Mammary microvascular endothelial cell (primary cell): ENCODE measurements around the gene PLEKHG4B. TPM values are rescaled to one million over a fixed set of nuclear protein-coding genes. Genes with fewer than 3 reads are reported as not detected.

Source experiments
- total RNA-seq: library from RNA; depleted of rRNA; stranded (reverse); fragments of >200 nt; gene quantifications from 2 replicates; pipeline ENCODE4 v1.2.3, GENCODE V29; 2015

Gene PLEKHG4B
- total RNA-seq, result 0.05 and 0.07 TPM in 2 replicates

GRCh38 chr5:91556-92263, at the start of gene PLEKHG4B:
Gene PLEKHG4B (plus strand): TSS chr5:92168. CDS start chr5:92232, 64 bp downstream.

GRCh38 chr5:191036-191948, 99.3 kb downstream of the PLEKHG4B start, which contains the start of gene LRRC14B:
Gene LRRC14B (plus strand): TSS chr5:191495. CDS start chr5:191539, 44 bp downstream.

GRCh38 chr5:217494-218456, 125.8 kb downstream of the PLEKHG4B start, which contains the start of the genes CCDC127 and SDHA:
Gene CCDC127 (minus strand): TSS chr5:218153. CDS start chr5:216849, 1,304 bp downstream.
Gene SDHA (plus strand): TSS chr5:218320. CDS start chr5:218356, 36 bp downstream.

Other genes with a start within 250 kb of the PLEKHG4B start
- gene LRRC14B, start 99.3 kb downstream of the PLEKHG4B start, total RNA-seq, result not detected in 2 replicates
- gene CCDC127, start 126.0 kb downstream of the PLEKHG4B start, total RNA-seq, result 4.1 and 5.3 TPM in 2 replicates
- gene SDHA, start 126.2 kb downstream of the PLEKHG4B start, total RNA-seq, result 103 and 114 TPM in 2 replicates
- 94.2 and 96.3 TPM in 2 replicates for gene PDCD6, start 179.5 kb downstream of the PLEKHG4B start, total RNA-seq
- 17.5 and 17.8 TPM in 2 replicates for gene AHRR, start 229.5 kb downstream of the PLEKHG4B start, total RNA-seq